Measurements from ENCODE around the gene DTX3. TPM values are rescaled to one million over a fixed set of nuclear protein-coding genes. Genes with fewer than 3 reads are reported as not detected.
A peak's percentile ranks its signal among the peaks of the same experiment; 100 is the strongest.

Gene DTX3, protein sequence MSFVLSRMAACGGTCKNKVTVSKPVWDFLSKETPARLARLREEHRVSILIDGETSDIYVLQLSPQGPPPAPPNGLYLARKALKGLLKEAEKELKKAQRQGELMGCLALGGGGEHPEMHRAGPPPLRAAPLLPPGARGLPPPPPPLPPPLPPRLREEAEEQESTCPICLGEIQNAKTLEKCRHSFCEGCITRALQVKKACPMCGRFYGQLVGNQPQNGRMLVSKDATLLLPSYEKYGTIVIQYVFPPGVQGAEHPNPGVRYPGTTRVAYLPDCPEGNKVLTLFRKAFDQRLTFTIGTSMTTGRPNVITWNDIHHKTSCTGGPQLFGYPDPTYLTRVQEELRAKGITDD
- polyA plus RNA-seq (141 and 163 TPM in 2 replicates), polyA minus RNA-seq (68.3 and 78.4 TPM in 2 replicates)

DNA sequence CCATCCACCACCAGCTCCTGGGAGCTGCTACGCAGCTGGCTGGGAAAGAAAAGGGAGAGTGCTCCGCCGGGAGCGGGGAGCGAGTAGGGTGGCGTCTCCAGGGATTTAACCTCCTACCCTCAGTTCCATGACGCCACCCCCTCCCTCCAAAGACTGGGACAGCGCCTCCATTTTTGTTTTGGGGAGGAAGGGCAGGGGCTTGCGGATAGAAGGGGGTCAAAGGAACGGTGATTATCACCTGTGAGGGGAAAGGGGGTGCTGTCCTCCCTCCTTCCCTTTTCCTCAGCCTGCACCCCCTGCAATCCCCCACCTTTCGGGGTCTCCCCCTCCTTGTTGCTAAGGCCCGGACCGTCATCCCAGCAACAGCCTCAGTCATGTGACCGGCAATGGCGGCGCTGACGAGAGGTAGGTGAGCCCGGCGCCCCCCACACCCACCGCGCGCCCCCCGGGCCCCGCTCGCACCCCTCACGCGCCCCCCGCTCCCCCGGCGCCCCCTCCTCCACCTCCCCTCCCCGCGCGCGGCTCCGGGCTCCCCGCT, at the start of gene DTX3:
Gene DTX3 (plus strand): TSS at position 371 of the 538 bp plus-strand sequence. CDS start 1,694 bp downstream, outside the sequence.
- Histone ChIP-seq H2AFZ (ENCODE audit: low read depth, low read length) (peak within 1 kb of the TSS; percentile 84), H3K4me3 (ENCODE audit: low read length) (peak within 1 kb of the TSS; percentile 74), H4K20me1 (ENCODE audit: insufficient read depth) (no peaks in the 10 kb centered on the region), H3F3A (ENCODE audit: insufficient read depth, low read length, poor library complexity, severe bottlenecking) (no peaks in the 10 kb centered on the region), H3K4me2 (ENCODE audit: low read length) (peak within 1 kb of the TSS; percentile 94), H3K9me2 (ENCODE audit: insufficient read depth, low read length) (no peaks in the 10 kb centered on the region), H3K9me3 (ENCODE audit: low read length) (no peaks in the 10 kb centered on the region), H3K79me2 (replicated peaks; ENCODE audit: insufficient read depth, low read length) (peaks cover 19% of the 10 kb centered on the region), H3K27me3 (ENCODE audit: insufficient read depth, low read depth, low read length) (no peaks in the 10 kb centered on the region), H3K27ac (ENCODE audit: low read length) (peak within 1 kb of the TSS; percentile 78), H3K9ac (ENCODE audit: low read length) (peak within 1 kb of the TSS; percentile 90), H3K36me3 (ENCODE audit: insufficient read depth, low read length) (no peaks in the 10 kb centered on the region)
- TF ChIP-seq RAD21 (conservative IDR thresholded peaks at IDR 0.05): no peak
- TF ChIP-seq MXI1 (conservative IDR thresholded peaks at IDR 0.05; ENCODE audit: poor library complexity, severe bottlenecking): peak; percentile 48
- TF ChIP-seq TAF1 (IDR thresholded peaks at IDR 0.05; ENCODE audit: low read depth): no peak
- TF ChIP-seq POLR2AphosphoS5 (IDR thresholded peaks at IDR 0.05): peak; percentile 71
- TF ChIP-seq SMC3 (conservative IDR thresholded peaks at IDR 0.05; ENCODE audit: poor library complexity): no peak
- peak; percentile 48 for TF ChIP-seq EP300 (conservative IDR thresholded peaks at IDR 0.05; ENCODE audit: poor library complexity, severe bottlenecking)
- TF ChIP-seq, protein P1, sequence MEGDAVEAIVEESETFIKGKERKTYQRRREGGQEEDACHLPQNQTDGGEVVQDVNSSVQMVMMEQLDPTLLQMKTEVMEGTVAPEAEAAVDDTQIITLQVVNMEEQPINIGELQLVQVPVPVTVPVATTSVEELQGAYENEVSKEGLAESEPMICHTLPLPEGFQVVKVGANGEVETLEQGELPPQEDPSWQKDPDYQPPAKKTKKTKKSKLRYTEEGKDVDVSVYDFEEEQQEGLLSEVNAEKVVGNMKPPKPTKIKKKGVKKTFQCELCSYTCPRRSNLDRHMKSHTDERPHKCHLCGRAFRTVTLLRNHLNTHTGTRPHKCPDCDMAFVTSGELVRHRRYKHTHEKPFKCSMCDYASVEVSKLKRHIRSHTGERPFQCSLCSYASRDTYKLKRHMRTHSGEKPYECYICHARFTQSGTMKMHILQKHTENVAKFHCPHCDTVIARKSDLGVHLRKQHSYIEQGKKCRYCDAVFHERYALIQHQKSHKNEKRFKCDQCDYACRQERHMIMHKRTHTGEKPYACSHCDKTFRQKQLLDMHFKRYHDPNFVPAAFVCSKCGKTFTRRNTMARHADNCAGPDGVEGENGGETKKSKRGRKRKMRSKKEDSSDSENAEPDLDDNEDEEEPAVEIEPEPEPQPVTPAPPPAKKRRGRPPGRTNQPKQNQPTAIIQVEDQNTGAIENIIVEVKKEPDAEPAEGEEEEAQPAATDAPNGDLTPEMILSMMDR (IDR thresholded peaks at IDR 0.05; ENCODE audit: poor library complexity, severe bottlenecking): no peak
- TF ChIP-seq, protein P2, sequence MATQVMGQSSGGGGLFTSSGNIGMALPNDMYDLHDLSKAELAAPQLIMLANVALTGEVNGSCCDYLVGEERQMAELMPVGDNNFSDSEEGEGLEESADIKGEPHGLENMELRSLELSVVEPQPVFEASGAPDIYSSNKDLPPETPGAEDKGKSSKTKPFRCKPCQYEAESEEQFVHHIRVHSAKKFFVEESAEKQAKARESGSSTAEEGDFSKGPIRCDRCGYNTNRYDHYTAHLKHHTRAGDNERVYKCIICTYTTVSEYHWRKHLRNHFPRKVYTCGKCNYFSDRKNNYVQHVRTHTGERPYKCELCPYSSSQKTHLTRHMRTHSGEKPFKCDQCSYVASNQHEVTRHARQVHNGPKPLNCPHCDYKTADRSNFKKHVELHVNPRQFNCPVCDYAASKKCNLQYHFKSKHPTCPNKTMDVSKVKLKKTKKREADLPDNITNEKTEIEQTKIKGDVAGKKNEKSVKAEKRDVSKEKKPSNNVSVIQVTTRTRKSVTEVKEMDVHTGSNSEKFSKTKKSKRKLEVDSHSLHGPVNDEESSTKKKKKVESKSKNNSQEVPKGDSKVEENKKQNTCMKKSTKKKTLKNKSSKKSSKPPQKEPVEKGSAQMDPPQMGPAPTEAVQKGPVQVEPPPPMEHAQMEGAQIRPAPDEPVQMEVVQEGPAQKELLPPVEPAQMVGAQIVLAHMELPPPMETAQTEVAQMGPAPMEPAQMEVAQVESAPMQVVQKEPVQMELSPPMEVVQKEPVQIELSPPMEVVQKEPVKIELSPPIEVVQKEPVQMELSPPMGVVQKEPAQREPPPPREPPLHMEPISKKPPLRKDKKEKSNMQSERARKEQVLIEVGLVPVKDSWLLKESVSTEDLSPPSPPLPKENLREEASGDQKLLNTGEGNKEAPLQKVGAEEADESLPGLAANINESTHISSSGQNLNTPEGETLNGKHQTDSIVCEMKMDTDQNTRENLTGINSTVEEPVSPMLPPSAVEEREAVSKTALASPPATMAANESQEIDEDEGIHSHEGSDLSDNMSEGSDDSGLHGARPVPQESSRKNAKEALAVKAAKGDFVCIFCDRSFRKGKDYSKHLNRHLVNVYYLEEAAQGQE (IDR thresholded peaks at IDR 0.05; ENCODE audit: borderline replicate concordance): no peak
- TF ChIP-seq EZH2 (IDR thresholded peaks at IDR 0.05; ENCODE audit: borderline replicate concordance, insufficient read depth, low read length, poor library complexity, severe bottlenecking): no peak

DNA sequence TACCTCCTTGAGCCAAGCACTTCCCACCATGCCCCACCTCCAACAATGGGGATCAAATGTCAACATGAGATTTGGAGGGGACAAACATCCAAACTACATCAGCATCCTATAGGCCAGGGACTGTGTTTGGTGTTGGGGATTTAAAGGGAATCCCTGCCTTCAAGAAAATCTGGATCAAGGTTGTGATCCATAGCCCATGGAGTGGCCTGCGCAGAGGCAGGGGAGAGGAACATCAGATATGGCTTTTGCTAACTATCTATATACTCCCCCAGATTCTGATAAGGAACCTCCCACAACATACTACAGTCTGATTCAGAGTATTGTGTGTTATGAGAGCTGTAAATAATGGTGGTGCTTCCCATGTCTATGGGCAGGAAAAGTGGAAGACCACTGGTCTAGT, 49.7 kb upstream of the DTX3 start:
- Histone ChIP-seq H3K9me2 (ENCODE audit: insufficient read depth, low read length) (no peaks in the 10 kb centered on the region), H3K27ac (ENCODE audit: low read length) (no peak overlapping the region), H3K9ac (ENCODE audit: low read length) (peak overlapping the region; percentile 5), H3K79me2 (replicated peaks; ENCODE audit: insufficient read depth, low read length) (peaks cover 80% of the 10 kb centered on the region), H3F3A (ENCODE audit: insufficient read depth, low read length, poor library complexity, severe bottlenecking) (peaks cover 7% of the 10 kb centered on the region), H3K4me2 (ENCODE audit: low read length) (no peak overlapping the region), H3K27me3 (ENCODE audit: insufficient read depth, low read depth, low read length) (no peaks in the 10 kb centered on the region), H3K36me3 (ENCODE audit: insufficient read depth, low read length) (no peaks in the 10 kb centered on the region), H4K20me1 (ENCODE audit: insufficient read depth) (peaks cover 5% of the 10 kb centered on the region), H3K4me3 (ENCODE audit: low read length) (peak overlapping the region; percentile 79), H2AFZ (ENCODE audit: low read depth, low read length) (no peak overlapping the region), H3K9me3 (ENCODE audit: low read length) (no peaks in the 10 kb centered on the region)
- TF ChIP-seq, protein P1 (IDR thresholded peaks at IDR 0.05; ENCODE audit: poor library complexity, severe bottlenecking): no peak
- TF ChIP-seq EP300 (conservative IDR thresholded peaks at IDR 0.05; ENCODE audit: poor library complexity, severe bottlenecking) (no peak), RAD21 (conservative IDR thresholded peaks at IDR 0.05) (no peak), MXI1 (conservative IDR thresholded peaks at IDR 0.05; ENCODE audit: poor library complexity, severe bottlenecking) (no peak), EZH2 (IDR thresholded peaks at IDR 0.05; ENCODE audit: borderline replicate concordance, insufficient read depth, low read length, poor library complexity, severe bottlenecking) (no peak), TAF1 (IDR thresholded peaks at IDR 0.05; ENCODE audit: low read depth) (no peak), SMC3 (conservative IDR thresholded peaks at IDR 0.05; ENCODE audit: poor library complexity) (no peak), POLR2AphosphoS5 (IDR thresholded peaks at IDR 0.05) (no peak)
- TF ChIP-seq, protein P2 (IDR thresholded peaks at IDR 0.05; ENCODE audit: borderline replicate concordance): no peak
